HepG2 (cell line): ENCODE data around the gene ARHGAP45. TPM values are rescaled to one million over a fixed set of nuclear protein-coding genes. Genes with fewer than 3 reads are reported as not detected.
A peak's percentile ranks its signal among the peaks of the same experiment; 100 is the strongest.

Experiments
- ATAC-seq: fragments of 200-7000 bp; cut with Tn5 transposase; 3 replicates; pipeline ENCODE4 v1.9.1; 2020; ENCODE audit warnings: mild to moderate bottlenecking, moderate library complexity
- BruUV-seq: library from RNA; stranded (reverse); fragments of 400-500 nt; replicated peaks from 2 replicates; lab custom pipeline; 2021; lab: Mats Ljungman, UMichigan
- CTCF ChIA-PET: fragments of 300-600 bp; formaldehyde crosslinking; extraction: SDS; loops from one replicate; lab custom pipeline; 2021; ENCODE audit warnings: low total read pairs, inconsistent platforms, low intra/inter-chr PET ratio; lab: Yijun Ruan, JAX
- POLR2A ChIA-PET: fragments of 350-600 bp; sonication (Branson Sonifier 250); formaldehyde crosslinking; loops from one replicate; lab custom pipeline; 2020; ENCODE audit warnings: antibody characterized with exemption, inconsistent platforms; lab: Yijun Ruan, JAX
- DNase-seq: peaks from one replicate; pipeline ENCODE4 v3.0.0-alpha.2; 2015; ENCODE audit warnings: low spot score
- FAIRE-seq: peaks from 3 replicates; lab custom pipeline; 2011; peaks lifted over from hg19 to GRCh38; lab: Jason Lieb, UNC
- H2AFZ ChIP-seq: one replicate; pipeline ENCODE4 v1.6.1; 2011; ENCODE audit warnings: low read length, inconsistent platforms
- H3K27ac ChIP-seq: fragments of 300-600 bp; 3 replicates; pipeline ENCODE4 v1.8.0; 2011; ENCODE audit warnings: mixed run types, mild to moderate bottlenecking, mixed read lengths, low read length, inconsistent platforms; ENCODE audit not compliant: insufficient read depth; ENCODE audit errors: extremely low read length
- H3K27me3 ChIP-seq, 2 experiments: fragments of 200-600 bp in 1 of 2; 2 replicates in 1 of 2; 3 replicates in 1 of 2; pipeline versions ENCODE4 v1.6.0 to v1.8.0; 2011; ENCODE audit warnings: low read length in 2 of 2, mild to moderate bottlenecking in 2 of 2, moderate library complexity in 2 of 2, inconsistent platforms in 1 of 2; ENCODE audit not compliant: insufficient read depth in 2 of 2, control insufficient read depth in 1 of 2
- H3K36me3 ChIP-seq, 2 experiments: fragments of 200-600 bp in 1 of 2; replicated peaks in 1 of 2; 2 replicates in 1 of 2; 3 replicates in 1 of 2; pipeline versions ENCODE4 v1.5.1 to v1.8.0; 2011; ENCODE audit warnings: low read length in 2 of 2, inconsistent platforms in 1 of 2; ENCODE audit not compliant: insufficient read depth in 2 of 2, control insufficient read depth in 1 of 2
- H3K4me1 ChIP-seq: 2 replicates; pipeline ENCODE4 v1.5.1; 2012; ENCODE audit warnings: low read length, inconsistent platforms; ENCODE audit not compliant: insufficient read depth
- H3K4me2 ChIP-seq: 2 replicates; pipeline ENCODE4 v1.6.0; 2011; ENCODE audit warnings: low read depth, low read length, inconsistent platforms
- H3K4me3 ChIP-seq, 3 experiments: fragments of 200-600 bp in 1 of 3; sonication (generic), shearing (Covaris generic) in 1 of 3; replicated peaks in 1 of 3; 2 replicates each; pipeline ENCODE4 v1.5.1; 2011 to 2016; ENCODE audit warnings: low read length in 3 of 3, inconsistent platforms in 2 of 3, low read depth in 2 of 3, mild to moderate bottlenecking in 2 of 3, control low read depth in 1 of 3, mixed read lengths in 1 of 3; ENCODE audit not compliant: insufficient read depth in 1 of 3
- H3K79me2 ChIP-seq: one replicate; pipeline ENCODE4 v1.6.1; 2011; ENCODE audit warnings: low read length, inconsistent platforms; ENCODE audit not compliant: insufficient read depth
- H3K9ac ChIP-seq: 2 replicates; pipeline ENCODE4 v1.6.0; 2011; ENCODE audit warnings: mild to moderate bottlenecking, low read depth, low read length, inconsistent platforms; ENCODE audit not compliant: insufficient read depth
- H3K9me3 ChIP-seq: 2 replicates; pipeline ENCODE4 v1.5.1; 2012; ENCODE audit warnings: mild to moderate bottlenecking, low read length
- H4K20me1 ChIP-seq: 2 replicates; pipeline ENCODE4 v1.6.0; 2011; ENCODE audit warnings: inconsistent platforms, mild to moderate bottlenecking, low read length, moderate library complexity; ENCODE audit not compliant: insufficient read depth
- AGO2 ChIP-seq: fragments of 200-400 bp; formaldehyde crosslinking; optimal IDR thresholded peaks from 2 replicates; pipeline ENCODE3; 2017; ENCODE audit warnings: mild to moderate bottlenecking, low read depth, low read length, moderate library complexity
- CBX5 ChIP-seq: sonication (generic); formaldehyde crosslinking; IDR thresholded peaks from 2 replicates; pipeline ENCODE4 v1.4.0; 2020; ENCODE audit warnings: missing genetic modification reagents, borderline replicate concordance
- KIAA2018 ChIP-seq: sonication (generic); formaldehyde crosslinking; IDR thresholded peaks from 2 replicates; pipeline ENCODE4 v1.5.0; 2020; ENCODE audit warnings: mild to moderate bottlenecking, missing genetic modification reagents, borderline replicate concordance
- NFATC3 ChIP-seq: sonication (generic); formaldehyde crosslinking; IDR thresholded peaks from 2 replicates; pipeline ENCODE4 v1.5.1; 2020; ENCODE audit warnings: mild to moderate bottlenecking, missing genetic modification reagents
- RBFOX2 ChIP-seq: fragments of 200-400 bp; formaldehyde crosslinking; IDR thresholded peaks from 2 replicates; pipeline ENCODE4 v1.6.1; 2017; ENCODE audit warnings: low read depth, mild to moderate bottlenecking, low read length
- SMAD1 ChIP-seq: sonication (generic); formaldehyde crosslinking; IDR thresholded peaks from 2 replicates; pipeline ENCODE4 v1.4.0; 2020; ENCODE audit warnings: missing genetic modification reagents, low read depth, mild to moderate bottlenecking, borderline replicate concordance
- ZFP91 ChIP-seq: sonication (generic); formaldehyde crosslinking; IDR thresholded peaks from 2 replicates; pipeline ENCODE4 v1.9.0; 2022; ENCODE audit warnings: missing genetic modification reagents, mild to moderate bottlenecking, borderline replicate concordance
- ZNF761 ChIP-seq: sonication (generic); formaldehyde crosslinking; conservative IDR thresholded peaks from 2 replicates; pipeline ENCODE4 v1.4.0; 2020; ENCODE audit warnings: mild to moderate bottlenecking, missing genetic modification reagents
- WGBS: methylation state at CpG from one replicate; pipeline ENCODE4 v1.1.6; 2017; ENCODE audit warnings: low lambda C conversion rate; 5-methylcytosine and 5-hydroxymethylcytosine counted together
- in situ Hi-C: cut with HindIII; loops from 2 replicates; pipeline ENCODE4 v1.10.0; 2017; ENCODE audit warnings: low pct_unique_long_range_greater_than_20kb; ENCODE audit not compliant: extremely low pct_ligation_motif_present
- intact Hi-C: fragments of 100-400 bp; cut with micrococcal nuclease; formaldehyde crosslinking; loops from one replicate; pipeline ENCODE4 v1.10.0; 2022; ENCODE audit not compliant: unreplicated experiment
- polyA plus RNA-seq, 8 experiments: library from polyadenylated mRNA; depleted of rRNA in 3 of 8; stranded (reverse) in 7 of 8; unstranded in 1 of 8; fragments of >200 nt; fragmentation: Illumina TruSeq in 4 of 8; extraction: Trizol in 4 of 8; gene quantifications; 2 replicates each; pipeline versions ENCODE4 v1.2.1 to v1.2.3, GENCODE V29; 2011 to 2016; ENCODE audit warnings: low read depth in 4 of 8, missing spikeins in 1 of 8, mixed read lengths in 1 of 8; ENCODE audit not compliant: insufficient read depth in 1 of 8
- total RNA-seq, 5 experiments: library from RNA; depleted of rRNA; stranded (reverse); fragments of >200 nt; fragmentation: Illumina TruSeq; extraction: Trizol; gene quantifications; 2 replicates each; pipeline ENCODE4 v1.2.3, GENCODE V29; 2016; ENCODE audit warnings: low read depth in 1 of 5
- TF ChIP-seq, protein P1 (sequence below): sonication (generic); formaldehyde crosslinking; IDR thresholded peaks from 2 replicates; pipeline ENCODE4 v1.5.0; 2020; ENCODE audit warnings: mild to moderate bottlenecking, missing genetic modification reagents, moderate library complexity

ARHGAP45 gene
- total and polyA plus RNA-seq, 2 of the 13 experiments (the other 11 are each of a cell fraction or from before 2014, with no cell fraction given): 0.84 to 32.0 TPM

DNA sequence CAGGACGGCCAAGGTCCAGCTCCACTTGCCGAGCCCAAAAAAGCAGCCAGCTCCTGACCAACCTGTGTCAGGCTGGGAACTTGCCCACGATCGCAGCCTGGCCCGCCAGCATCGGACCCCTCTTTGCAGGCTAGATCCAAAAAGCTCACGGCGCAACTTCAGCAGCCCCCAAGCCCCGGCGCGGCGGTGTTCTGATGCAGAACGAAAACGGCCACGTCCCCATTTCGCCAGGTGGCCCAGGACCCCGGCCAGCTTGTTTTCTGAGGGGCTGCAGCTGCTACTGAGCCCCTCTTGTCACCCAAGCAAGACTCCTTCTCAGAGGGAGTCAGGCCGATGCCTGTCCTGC, 47.4 kb upstream of the ARHGAP45 start:
- intact Hi-C loops (no loop called here), in situ Hi-C loops (no loop called here)
- Histone ChIP-seq H3K27ac (peak overlapping the region; percentile 77), H3K9me3 (no peaks in the 10 kb centered on the region), H4K20me1 (peaks cover 27% of the 10 kb centered on the region), H3K79me2 (peaks cover 58% of the 10 kb centered on the region), H3K4me3 (peak overlapping the region; percentile 69 to 92 (median 90)), H3K4me2 (peak overlapping the region; percentile 93), H3K36me3 (peaks cover 4 to 5% of the 10 kb centered on the region in 2 experiments; a peak in 1 of 5 replicates), H3K4me1 (peaks cover 47% of the 10 kb centered on the region)
- no peak for ATAC-seq
- TF ChIP-seq RBFOX2 (0 out of 2 replicates have a peak, but pooled peaks have one; percentile 40), ZFP91 (CRISPR knock-in tag) (0 out of 2 replicates have a peak, but pooled peaks have one; percentile 14), SMAD1 (CRISPR knock-in tag) (0 out of 2 replicates have a peak, but pooled peaks have one; percentile 44), NFATC3 (CRISPR knock-in tag) (no peak), AGO2 (peak; percentile 67), KIAA2018 (CRISPR knock-in tag) (0 out of 2 replicates have a peak, but pooled peaks have one; percentile 29), ZNF761 (no peak), CBX5 (CRISPR knock-in tag) (no peak)
- TF ChIP-seq, protein P1, sequence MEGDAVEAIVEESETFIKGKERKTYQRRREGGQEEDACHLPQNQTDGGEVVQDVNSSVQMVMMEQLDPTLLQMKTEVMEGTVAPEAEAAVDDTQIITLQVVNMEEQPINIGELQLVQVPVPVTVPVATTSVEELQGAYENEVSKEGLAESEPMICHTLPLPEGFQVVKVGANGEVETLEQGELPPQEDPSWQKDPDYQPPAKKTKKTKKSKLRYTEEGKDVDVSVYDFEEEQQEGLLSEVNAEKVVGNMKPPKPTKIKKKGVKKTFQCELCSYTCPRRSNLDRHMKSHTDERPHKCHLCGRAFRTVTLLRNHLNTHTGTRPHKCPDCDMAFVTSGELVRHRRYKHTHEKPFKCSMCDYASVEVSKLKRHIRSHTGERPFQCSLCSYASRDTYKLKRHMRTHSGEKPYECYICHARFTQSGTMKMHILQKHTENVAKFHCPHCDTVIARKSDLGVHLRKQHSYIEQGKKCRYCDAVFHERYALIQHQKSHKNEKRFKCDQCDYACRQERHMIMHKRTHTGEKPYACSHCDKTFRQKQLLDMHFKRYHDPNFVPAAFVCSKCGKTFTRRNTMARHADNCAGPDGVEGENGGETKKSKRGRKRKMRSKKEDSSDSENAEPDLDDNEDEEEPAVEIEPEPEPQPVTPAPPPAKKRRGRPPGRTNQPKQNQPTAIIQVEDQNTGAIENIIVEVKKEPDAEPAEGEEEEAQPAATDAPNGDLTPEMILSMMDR: no peak
- TF ChIP-seq, all 625 proteins: peak for 5
- WGBS: 31% methylated on average over 10 of the region's 18 CpGs
- no peak for FAIRE-seq
- no peak overlapping the region for H2AFZ ChIP-seq
- peak overlapping the region; percentile 90 for H3K9ac ChIP-seq
- TSS peak; percentile 51 for BruUV-seq
- H3K27me3 ChIP-seq: no peaks in the 10 kb centered on the region; a peak in 1 of 5 replicates
- DNase-seq: no peak
- POLR2A ChIA-PET: interaction anchor here (0.6 to 1.4 kb wide), 6 partner anchors 9 to 235 kb away, joined by 3 to 5 read pairs (median 4); partner anchors contain the start of genes ABCA7 and WDR18
- CTCF ChIA-PET: no interaction called here
